NCI-H2196 (cell line): Measurements from ENCODE around the gene SLC49A3.
"Not testable (repeated sequence)": the region's sequence is repeated elsewhere in the genome, so short reads cannot be mapped to it uniquely, and the experiment has no call there.

Source experiments
- DNase-seq: peaks from one replicate; lab custom pipeline; 2025; ENCODE audit not compliant: unreplicated experiment; lab: John Stamatoyannopoulos, UW

The SLC49A3 gene

GRCh38 chr4:654871-655463 lies 34.0 kb downstream of the SLC49A3 start:
- DNase-seq, result no peak

DNA sequence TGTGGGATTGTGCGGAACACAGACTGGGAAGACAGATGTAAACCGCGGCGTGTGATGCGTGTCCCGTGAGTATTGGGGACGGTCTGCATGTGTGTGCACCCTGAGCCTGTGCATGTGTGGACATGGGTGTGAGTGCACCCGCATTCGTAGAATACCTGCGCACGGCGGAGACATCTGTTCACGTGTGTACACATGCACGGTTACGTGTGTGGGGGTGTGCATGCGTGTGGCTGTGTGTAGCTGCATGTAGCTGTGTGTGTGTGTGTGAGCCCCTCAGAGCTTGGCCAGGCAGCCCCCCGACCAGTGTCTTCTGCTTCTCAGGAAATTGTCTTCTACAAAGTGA lies 34.5 kb downstream of the SLC49A3 start:
- no peak for DNase-seq

GRCh38 chr4:653831-654502 lies 35.0 kb downstream of the SLC49A3 start:
- DNase-seq, result no peak

DNA sequence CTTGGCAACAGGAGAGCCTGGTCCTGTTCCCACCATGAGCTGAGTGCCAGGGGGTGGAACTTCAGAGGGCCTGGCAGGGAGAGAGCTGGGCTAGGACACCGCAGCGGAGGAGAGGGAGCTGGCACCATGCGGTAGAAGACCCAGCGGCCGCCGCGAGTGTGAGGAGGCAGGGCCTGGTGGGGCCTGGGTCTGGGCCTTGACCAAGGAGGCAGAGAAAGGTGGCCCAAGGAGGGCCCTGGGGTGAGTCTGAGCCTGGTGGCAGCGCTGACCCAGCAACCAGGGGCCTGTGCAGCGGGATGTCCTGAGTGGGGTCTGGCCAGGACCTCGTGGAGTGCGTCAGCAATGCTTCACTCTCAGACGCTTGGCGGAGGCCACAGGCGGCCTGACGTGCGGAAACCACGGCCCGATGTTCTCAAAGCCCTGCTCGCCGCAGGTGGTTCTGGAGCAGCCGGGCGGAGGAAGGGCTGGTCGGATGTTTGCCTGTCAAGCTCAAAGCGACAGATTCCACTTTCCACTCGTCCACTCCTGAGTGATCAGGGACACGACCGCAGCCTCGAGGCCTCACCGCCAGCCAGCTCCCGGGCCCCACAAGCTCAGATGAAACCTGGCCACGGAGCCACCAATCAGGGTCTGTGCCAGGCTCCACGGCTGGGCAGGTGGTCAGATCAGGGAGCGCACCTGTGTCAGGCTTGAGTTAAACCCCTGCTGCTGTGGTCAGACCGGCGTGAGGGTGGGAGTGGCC lies 35.7 kb downstream of the SLC49A3 start:
- no peak for DNase-seq

DNA sequence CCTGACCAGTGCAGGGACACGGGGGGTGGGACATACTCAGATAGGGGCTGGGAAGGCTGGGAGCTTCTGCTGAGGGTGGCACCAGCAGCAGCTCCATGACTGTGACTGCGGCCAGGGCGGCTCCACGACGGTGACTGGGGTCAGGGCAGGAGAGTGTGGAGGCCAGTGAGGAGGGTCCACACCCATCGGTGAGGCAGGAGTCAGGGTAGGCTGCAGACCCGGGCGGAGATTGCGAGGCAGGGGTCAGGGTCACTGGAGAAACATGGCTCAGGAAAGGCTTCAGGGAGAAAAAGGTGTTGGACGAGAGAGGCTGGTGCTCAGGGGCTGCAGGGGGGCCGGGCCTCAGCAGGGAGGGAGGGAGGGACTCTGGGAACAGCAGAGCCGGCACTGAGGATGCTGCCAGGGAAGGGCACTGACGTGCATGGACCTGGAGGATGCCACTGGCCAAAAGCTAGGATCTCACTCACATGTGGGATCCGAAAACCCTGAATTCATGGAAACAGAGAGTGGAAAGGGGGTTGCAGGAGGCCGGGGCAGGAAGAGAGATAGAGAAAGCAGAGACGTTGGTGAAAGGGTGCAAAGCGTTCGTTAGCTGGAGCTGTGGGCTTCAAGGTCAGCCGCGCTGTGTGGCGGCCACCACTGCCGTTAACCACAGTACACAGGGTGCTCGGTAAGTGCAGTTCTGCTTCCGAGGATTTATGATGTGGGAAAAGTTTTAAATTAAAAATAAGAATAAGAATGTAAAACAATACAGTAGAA lies 36.9 kb downstream of the SLC49A3 start:
- DNase-seq, result no peak

DNA sequence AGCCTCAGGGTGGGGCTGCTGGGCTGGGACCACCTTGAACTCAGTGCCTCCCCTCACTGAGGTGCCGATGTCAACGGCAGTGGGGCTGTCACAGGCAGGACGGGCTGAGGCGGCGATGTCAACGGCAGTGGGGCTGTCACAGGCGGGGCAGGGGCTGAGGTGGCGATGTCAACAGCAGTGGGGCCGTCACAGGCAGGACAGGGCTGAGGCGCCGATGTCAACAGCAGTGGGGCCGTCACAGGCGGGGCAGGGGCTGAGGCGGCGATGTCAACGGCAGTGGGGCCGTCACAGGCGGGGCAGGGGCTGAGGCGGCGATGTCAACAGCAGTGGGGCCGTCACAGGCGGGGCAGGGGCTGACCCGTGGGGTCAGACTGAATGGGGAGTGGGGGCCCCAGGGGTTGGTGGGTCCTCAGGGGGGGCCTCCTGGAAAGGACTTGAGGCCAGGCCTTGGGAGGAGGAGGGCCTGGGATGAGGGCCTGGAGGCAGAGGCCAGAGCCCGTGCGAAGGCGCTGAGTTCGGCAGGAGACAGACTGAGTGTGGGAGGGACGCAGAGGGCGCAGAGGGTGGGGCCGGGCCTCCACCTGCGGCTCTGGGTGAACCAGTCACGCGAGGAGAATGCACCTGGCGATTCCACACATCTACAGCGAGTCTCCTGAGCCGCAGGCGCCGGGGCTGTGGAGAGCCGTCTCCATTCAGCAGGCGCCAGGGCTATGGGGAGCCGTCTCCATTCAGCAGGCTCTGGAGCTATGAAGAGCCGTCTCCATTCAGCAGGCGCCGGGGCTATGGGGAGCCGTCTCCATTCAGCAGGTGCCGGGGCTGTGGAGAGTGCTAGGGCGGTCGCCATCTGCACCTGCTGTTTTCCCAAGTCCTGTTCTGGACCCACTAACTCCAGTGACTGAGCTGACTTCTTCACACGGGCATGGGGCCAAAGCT lies 37.7 kb downstream of the SLC49A3 start:
- no peak for DNase-seq

GRCh38 chr4:650461-650860 lies 38.5 kb downstream of the SLC49A3 start:
- DNase-seq, result no peak

DNA sequence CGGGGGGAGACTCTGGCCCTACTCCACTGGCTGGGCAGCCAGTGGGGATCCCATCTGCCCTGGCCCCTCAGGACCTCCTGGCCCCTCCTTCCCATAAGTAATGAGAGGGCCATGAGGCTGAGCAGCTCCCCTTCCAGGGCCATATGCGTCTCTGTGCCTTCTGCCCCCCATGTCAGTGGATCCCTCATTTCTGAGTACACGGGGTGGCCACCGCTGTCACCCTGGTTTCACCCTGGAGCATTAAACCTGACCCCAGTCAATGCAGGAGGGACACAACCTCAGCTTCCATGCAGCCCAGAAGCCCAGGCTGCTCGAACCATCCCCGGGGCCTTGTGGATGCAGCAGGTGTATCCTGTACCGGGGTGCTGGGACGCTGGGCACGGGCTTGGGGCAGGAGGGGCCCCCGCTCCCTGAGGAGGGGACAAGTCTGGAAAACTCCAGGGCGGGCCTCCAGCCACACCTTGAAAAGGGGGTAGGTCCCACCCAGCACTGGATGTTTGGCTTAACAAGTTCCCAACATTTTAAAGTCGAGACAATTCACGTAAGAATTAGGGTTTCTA lies 39.1 kb downstream of the SLC49A3 start:
- DNase-seq, result no peak

DNA sequence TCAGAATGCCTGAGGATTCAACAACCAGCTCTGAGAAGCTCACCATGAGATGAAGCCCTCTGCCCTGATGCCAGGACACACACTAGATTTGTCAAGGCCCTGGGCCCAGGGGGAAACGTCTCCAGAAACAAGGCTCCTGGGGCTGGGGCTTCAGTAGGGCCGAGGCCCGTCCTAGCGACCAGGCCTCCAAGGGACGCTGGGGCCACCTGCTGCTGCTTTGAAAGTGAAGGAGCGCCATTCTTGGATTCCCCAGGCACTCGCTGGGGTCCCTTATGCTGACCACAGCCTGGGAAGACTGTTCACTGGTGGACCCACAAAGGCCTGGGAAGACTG lies 39.7 kb downstream of the SLC49A3 start:
- no peak for DNase-seq

GRCh38 chr4:648579-649292 lies 40.2 kb downstream of the SLC49A3 start:
- peak; percentile 30 for DNase-seq

GRCh38 chr4:647481-647880 lies 41.5 kb downstream of the SLC49A3 start:
- no peak for DNase-seq

DNA sequence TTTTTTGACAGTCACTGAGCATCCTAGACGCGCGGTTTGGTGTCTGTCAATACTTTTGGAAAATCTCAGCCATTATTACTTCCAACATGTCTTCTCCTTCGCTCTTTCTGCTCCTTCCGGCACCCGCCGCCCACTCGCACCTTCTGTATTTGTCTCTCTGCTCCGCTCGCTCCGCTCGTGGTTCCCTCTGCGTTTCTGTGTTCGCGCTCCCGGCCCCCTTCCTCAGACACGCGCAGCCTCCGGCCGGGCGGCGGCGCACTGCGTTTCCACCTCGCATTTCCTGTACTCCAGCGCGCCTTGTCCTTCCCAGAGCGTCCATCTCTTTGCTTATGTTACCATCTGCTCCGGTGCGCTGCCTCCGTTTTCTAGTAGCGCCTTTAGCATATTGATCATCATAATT lies 42.5 kb downstream of the SLC49A3 start:
- no peak for DNase-seq

GRCh38 chr4:642366-642765 lies 46.6 kb downstream of the SLC49A3 start:
- DNase-seq, result not testable (repeated sequence)

DNA sequence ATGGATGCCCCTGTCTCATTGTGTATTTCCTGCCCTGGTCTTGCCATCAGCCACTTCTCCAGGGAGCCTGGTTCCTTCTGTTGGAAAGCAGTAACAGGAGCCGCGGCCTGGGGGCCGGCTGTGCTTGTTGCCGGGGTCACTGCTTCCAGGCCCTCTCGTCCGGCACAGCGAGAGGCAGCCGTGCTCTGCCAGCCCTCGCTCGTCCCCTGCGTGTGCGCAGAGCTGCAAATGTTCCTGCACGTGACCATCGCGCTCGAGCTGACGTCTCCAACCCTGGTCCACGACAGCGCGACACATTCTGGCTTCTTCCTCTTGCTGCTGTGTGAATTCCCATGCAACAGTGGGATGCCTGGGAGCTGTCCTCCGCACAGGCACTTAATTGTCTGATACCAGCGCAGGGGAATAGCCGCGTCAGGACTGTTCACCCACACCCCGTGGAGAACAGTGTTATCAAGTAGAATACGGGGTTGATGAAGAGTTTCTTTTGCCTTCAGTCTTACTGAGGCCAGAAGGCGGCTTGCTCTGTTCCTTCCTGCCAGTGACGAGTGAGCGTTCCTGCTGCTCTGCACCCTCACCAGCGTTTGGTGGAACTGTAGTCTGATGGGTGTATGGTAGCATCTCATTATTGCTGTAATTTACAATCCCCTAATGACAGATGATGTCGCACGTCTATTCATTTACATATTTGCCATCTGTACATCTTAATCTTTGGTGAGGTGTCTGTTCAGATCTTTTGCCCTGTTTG lies 51.2 kb downstream of the SLC49A3 start:
- DNase-seq, result no peak

- DNase-seq, result no peak
Measured at GRCh38 chr4:636628-637159, 52.3 kb downstream of the SLC49A3 start.

DNA sequence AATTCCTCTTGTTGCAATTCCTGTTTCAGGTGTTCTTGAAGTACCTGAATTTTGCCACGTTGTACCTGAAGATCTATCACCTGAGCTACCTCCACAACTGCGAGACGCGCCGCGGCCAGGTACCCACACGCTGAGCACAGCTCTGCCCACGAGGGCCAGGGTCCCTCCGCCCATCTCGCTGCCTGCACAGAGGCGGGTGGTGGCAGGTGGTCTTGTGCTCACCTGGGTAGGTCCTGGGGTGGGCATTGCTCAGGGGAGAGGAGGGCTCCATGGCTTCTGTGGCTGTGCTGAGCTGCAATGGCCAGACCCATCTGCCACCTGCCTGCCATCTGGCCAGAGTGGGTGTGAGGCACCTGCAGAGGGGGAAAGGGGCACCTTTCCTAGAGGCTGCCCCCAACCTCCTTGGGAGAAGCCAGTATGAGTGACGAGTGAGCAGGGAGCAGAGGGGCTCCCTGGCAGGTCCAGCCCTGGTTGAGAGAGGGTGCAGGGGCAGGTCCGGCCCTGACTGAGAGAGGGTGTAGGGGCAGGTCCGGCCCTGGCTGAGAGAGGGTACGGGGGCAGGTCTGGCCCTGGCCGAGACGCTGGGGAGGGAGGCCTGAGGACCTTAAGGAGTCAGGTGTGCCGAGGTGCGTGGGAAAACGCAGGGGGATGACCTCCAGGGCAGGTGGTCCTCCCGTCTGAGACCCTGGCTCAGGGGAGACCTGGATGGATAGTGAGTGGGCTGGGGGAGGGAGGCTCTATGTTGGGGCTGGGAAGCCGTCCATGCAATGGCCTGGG lies 52.9 kb downstream of the SLC49A3 start:
- DNase-seq, result no peak

- DNase-seq, result not testable (repeated sequence)
Measured at GRCh38 chr4:635066-635835, 53.7 kb downstream of the SLC49A3 start.
